Spleen (tissue), 7 donors: ENCODE results near the gene SLC44A1.

Experiments used
- CTCF ChIP-seq, 11 experiments: fragments of 200-600 bp in 7 of 11; fragments of 450-650 bp in 4 of 11; sonication (generic) in 4 of 11; IDR thresholded peaks in 8 of 11; conservative IDR thresholded peaks in 3 of 11; 1 replicate in 7 of 11; 2 replicates in 4 of 11; pipeline versions ENCODE4 v1.4.0 to v1.8.0; 2016 to 2021; ENCODE audit warnings: antibody characterized with exemption in 11 of 11, inconsistent platforms in 4 of 11, mild to moderate bottlenecking in 1 of 11
- POLR2A ChIP-seq, 3 donors: fragments of 450-650 bp; IDR thresholded peaks; one replicate each; pipeline ENCODE4 v1.5.1; 2017; ENCODE audit warnings: antibody characterized with exemption in 3 of 3, mild to moderate bottlenecking in 1 of 3
- donor health status: DM: no; HTN: no; CAD: no; lungs with moderate emphysema.
- donor health status: DM: no; HTN: no; CAD: no.
- donor health status: DM: no; HTN: no; CAD: no.

GRCh38 chr9:105333076-105333475 is 88.6 kb downstream of the SLC44A1 start:
- no peak for TF ChIP-seq CTCF (IDR thresholded peaks at IDR 0.05 in 8 of 11, conservative IDR thresholded peaks at IDR 0.05 in 3 of 11)
- TF ChIP-seq POLR2A (IDR thresholded peaks at IDR 0.05) = no peak
